ENCODE data around the gene ZNF672.

The ZNF672 gene

GRCh38 chr1:248820041-248820585, 17.9 kb upstream of the ZNF672 start:
- in situ Hi-C loops (cut with HindIII; ENCODE audit: low sequenced_read_pairs), result no loop called here
- no peak for DNase-seq (ENCODE audit: low read depth)
- TF ChIP-seq, protein P1, sequence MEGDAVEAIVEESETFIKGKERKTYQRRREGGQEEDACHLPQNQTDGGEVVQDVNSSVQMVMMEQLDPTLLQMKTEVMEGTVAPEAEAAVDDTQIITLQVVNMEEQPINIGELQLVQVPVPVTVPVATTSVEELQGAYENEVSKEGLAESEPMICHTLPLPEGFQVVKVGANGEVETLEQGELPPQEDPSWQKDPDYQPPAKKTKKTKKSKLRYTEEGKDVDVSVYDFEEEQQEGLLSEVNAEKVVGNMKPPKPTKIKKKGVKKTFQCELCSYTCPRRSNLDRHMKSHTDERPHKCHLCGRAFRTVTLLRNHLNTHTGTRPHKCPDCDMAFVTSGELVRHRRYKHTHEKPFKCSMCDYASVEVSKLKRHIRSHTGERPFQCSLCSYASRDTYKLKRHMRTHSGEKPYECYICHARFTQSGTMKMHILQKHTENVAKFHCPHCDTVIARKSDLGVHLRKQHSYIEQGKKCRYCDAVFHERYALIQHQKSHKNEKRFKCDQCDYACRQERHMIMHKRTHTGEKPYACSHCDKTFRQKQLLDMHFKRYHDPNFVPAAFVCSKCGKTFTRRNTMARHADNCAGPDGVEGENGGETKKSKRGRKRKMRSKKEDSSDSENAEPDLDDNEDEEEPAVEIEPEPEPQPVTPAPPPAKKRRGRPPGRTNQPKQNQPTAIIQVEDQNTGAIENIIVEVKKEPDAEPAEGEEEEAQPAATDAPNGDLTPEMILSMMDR (IDR thresholded peaks at IDR 0.05; ENCODE audit: low read depth, low read length, missing control alignments), result no peak
- no peak overlapping the region for H3K4me3 ChIP-seq (ENCODE audit: low read depth, low read length)

- in situ Hi-C loops (cut with HindIII; ENCODE audit: low sequenced_read_pairs), result no loop called here
- no peak overlapping the region for H3K4me3 ChIP-seq (ENCODE audit: low read depth, low read length)
- peak; percentile 27 for DNase-seq (ENCODE audit: low read depth)
- TF ChIP-seq, protein P1 (IDR thresholded peaks at IDR 0.05; ENCODE audit: low read depth, low read length, missing control alignments), result no peak
These were observed 16.9 kb upstream of the ZNF672 start for GRCh38 chr1:248821101-248821500.

DNA sequence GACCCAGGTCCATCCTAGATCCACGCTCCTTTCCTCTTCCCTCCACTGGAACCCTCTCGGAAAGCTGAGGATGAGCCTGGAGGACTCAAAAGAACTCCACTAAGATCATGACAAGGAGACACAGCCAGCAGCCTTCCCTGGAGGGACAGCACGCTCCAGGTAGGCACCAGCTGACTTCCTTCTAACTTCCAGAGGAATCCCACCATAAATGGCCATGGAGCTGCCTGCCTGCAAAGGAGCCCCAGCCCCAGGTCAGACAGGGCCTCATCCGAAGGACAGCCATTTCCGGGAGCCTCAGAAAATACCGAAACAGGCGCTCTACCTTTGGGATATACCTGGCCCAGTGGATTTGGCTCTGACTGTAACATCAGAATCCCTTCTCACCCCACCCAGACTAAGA, 16.4 kb upstream of the ZNF672 start:
- H3K4me3 ChIP-seq (ENCODE audit: low read depth, low read length), result no peak overlapping the region

GRCh38 chr1:248822148-248823032, 15.6 kb upstream of the ZNF672 start:
- peak overlapping the region; percentile 31 for H3K4me3 ChIP-seq (ENCODE audit: low read depth, low read length)
- no peak for DNase-seq (ENCODE audit: low read depth)
- TF ChIP-seq, protein P1 (IDR thresholded peaks at IDR 0.05; ENCODE audit: low read depth, low read length, missing control alignments), result no peak
- in situ Hi-C loops (cut with HindIII; ENCODE audit: low sequenced_read_pairs), result no loop called here

More for the DNA sequence above, 16.4 kb upstream of the ZNF672 start:
- in situ Hi-C loops (cut with HindIII; ENCODE audit: low sequenced_read_pairs), result no loop called here
- TF ChIP-seq, protein P1 (IDR thresholded peaks at IDR 0.05; ENCODE audit: low read depth, low read length, missing control alignments), result no peak
- no peak for DNase-seq (ENCODE audit: low read depth)

GRCh38 chr1:248823517-248824001, 14.5 kb upstream of the ZNF672 start:
- TF ChIP-seq, protein P1 (IDR thresholded peaks at IDR 0.05; ENCODE audit: low read depth, low read length, missing control alignments), result no peak
- DNase-seq (ENCODE audit: low read depth), result peak; percentile 91
- in situ Hi-C loops (cut with HindIII; ENCODE audit: low sequenced_read_pairs), result no loop called here
- H3K4me3 ChIP-seq (ENCODE audit: low read depth, low read length), result peak overlapping the region; percentile 31

DNA sequence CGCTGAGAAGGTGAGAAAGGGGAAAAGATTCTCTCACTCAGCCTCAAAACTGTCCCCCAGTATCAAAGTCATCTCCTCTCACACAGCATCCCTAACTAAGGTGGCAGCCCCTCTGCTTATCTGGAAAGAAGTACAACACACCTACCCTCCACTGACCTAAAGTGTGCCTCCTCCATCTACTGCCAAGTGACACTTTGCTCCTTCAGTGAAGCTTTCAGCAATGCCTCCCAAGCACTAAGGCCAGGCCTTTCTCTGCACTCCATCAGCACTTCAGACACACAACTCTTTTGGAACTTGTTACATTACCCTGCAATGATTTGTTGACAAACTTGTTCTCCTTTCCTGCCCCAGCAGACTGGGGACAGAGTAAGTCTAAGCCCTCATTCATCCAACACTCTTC, 13.7 kb upstream of the ZNF672 start:
- no peak for DNase-seq (ENCODE audit: low read depth)
- in situ Hi-C loops (cut with HindIII; ENCODE audit: low sequenced_read_pairs), result no loop called here

More for the DNA sequence above, 13.7 kb upstream of the ZNF672 start:
- H3K4me3 ChIP-seq (ENCODE audit: low read depth, low read length), result peak overlapping the region; percentile 85
- TF ChIP-seq, protein P1 (IDR thresholded peaks at IDR 0.05; ENCODE audit: low read depth, low read length, missing control alignments), result no peak
